PC-9 (cell line): ENCODE results near the gene OTUD6A.

Experiments used
- EZH2 ChIP-seq: fragments of 200-600 bp; sonication (generic); IDR thresholded peaks from 2 replicates; pipeline ENCODE4 v1.8.0; 2017; ENCODE audit warnings: antibody characterized with exemption, low read depth
- TF ChIP-seq, protein P1 (sequence below): fragments of 200-600 bp; sonication (generic); conservative IDR thresholded peaks from 2 replicates; pipeline ENCODE4 v1.6.1; 2017; ENCODE audit warnings: mixed run types, antibody characterized with exemption, mild to moderate bottlenecking, moderate library complexity

DNA sequence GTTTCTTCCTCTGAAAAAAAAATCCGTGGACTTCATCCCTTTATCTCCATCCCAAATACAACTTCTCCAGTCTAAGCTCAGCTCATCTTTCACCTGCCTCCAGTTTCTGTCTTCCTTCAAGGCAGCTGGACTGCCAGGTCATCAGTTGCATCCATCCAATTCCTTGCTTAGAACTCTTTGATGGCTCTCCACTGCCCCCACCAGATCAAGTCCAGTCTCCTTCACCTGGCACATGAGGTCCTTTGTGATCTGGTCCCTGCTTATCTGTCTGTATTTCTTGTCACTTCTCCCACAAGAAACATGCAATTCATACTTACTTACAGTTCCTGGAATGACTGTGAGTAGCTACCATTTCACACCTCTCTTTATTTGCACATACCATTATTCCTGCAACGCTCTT is 33.8 kb downstream of the OTUD6A start:
- TF ChIP-seq, protein P1, sequence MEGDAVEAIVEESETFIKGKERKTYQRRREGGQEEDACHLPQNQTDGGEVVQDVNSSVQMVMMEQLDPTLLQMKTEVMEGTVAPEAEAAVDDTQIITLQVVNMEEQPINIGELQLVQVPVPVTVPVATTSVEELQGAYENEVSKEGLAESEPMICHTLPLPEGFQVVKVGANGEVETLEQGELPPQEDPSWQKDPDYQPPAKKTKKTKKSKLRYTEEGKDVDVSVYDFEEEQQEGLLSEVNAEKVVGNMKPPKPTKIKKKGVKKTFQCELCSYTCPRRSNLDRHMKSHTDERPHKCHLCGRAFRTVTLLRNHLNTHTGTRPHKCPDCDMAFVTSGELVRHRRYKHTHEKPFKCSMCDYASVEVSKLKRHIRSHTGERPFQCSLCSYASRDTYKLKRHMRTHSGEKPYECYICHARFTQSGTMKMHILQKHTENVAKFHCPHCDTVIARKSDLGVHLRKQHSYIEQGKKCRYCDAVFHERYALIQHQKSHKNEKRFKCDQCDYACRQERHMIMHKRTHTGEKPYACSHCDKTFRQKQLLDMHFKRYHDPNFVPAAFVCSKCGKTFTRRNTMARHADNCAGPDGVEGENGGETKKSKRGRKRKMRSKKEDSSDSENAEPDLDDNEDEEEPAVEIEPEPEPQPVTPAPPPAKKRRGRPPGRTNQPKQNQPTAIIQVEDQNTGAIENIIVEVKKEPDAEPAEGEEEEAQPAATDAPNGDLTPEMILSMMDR: no peak
- TF ChIP-seq EZH2: no peak
